ENCODE measurements around the gene SLC26A9. TPM values are rescaled to one million over a fixed set of nuclear protein-coding genes. Genes with fewer than 3 reads are reported as not detected.

Gene SLC26A9
- total and polyA plus RNA-seq, 2 experiments from 2014 or later = not detected

DNA sequence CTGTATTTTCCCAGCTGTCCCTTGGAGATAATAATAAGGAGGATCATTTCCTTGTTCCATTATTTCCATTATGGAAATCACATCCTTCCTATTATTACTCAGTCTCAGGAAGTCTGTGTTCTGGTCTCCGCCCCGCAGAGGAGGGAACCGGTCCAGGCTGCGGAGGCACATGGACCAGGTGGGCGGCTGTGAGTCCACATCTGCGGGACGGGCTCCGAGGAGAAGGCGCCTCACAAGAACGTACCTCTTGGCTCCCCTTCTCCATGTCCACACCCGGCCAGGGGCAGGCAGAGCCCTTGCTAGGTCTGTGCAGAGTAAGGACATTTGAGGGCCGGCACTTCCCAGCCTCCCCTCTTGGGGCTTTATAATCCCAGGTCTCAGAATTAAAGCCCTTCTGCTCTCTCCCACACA, 45.3 kb upstream of the SLC26A9 start:
- Mint-ChIP-seq H3K36me3 (ENCODE audit: low read depth) (no peaks in the 10 kb centered on the region), H3K27me3 (ENCODE audit: insufficient read depth, low read depth, poor library complexity) (peaks cover 8% of the 10 kb centered on the region), H3K9me3 (no peaks in the 10 kb centered on the region), H3K4me1 (no peaks in the 10 kb centered on the region), H3K4me3 (no peak overlapping the region), H3K27ac (no peak overlapping the region)
- no peak overlapping the region for H3K4me2 ChIP-seq
- H3K27ac ChIP-seq (ENCODE audit: low read depth) = no peak overlapping the region
- H3K9me2 ChIP-seq (ENCODE audit: insufficient read depth) = no peaks in the 10 kb centered on the region; the same call in 1 of the 2 replicates
- H2AFZ ChIP-seq = peak overlapping the region; percentile 59
- ATAC-seq (peak; percentile 66), DNase-seq (ENCODE audit: low spot score) (peak; percentile 33)
- no peaks in the 10 kb centered on the region for H3K4me1 ChIP-seq (ENCODE audit: insufficient read depth)
- H3K36me3 ChIP-seq (ENCODE audit: insufficient read depth) = no peaks in the 10 kb centered on the region
- no peaks in the 10 kb centered on the region for H3K27me3 ChIP-seq (ENCODE audit: insufficient read depth)
- no peaks in the 10 kb centered on the region; the same call in 1 of the 2 replicates for H4K20me1 ChIP-seq (replicated peaks; ENCODE audit: insufficient read depth)
- H3K4me3 ChIP-seq = no peak overlapping the region
- no peaks in the 10 kb centered on the region for H3K79me2 ChIP-seq (replicated peaks; ENCODE audit: insufficient read depth)
- no peaks in the 10 kb centered on the region for H3F3A ChIP-seq (replicated peaks; ENCODE audit: low read depth)
- TF ChIP-seq EZH2 (IDR thresholded peaks at IDR 0.05; ENCODE audit: low read depth, unreplicated experiment) (no peak), EZH2phosphoT487 (IDR thresholded peaks at IDR 0.05; ENCODE audit: unreplicated experiment) (no peak), CREB1 (CRISPR knock-in tag; IDR thresholded peaks at IDR 0.05; ENCODE audit: low read depth) (no peak), ZNF462 (CRISPR knock-in tag; IDR thresholded peaks at IDR 0.05) (no peak), STAT1 (IDR thresholded peaks at IDR 0.05; ENCODE audit: unreplicated experiment) (no peak), POLR2AphosphoS5 (IDR thresholded peaks at IDR 0.05; ENCODE audit: low read depth) (no peak), NANOG (IDR thresholded peaks at IDR 0.05; ENCODE audit: borderline replicate concordance) (no peak), JUNB (IDR thresholded peaks at IDR 0.05; ENCODE audit: unreplicated experiment) (no peak), ZNF331 (CRISPR knock-in tag; IDR thresholded peaks at IDR 0.05; ENCODE audit: low read depth) (no peak), ZNF114 (CRISPR knock-in tag; IDR thresholded peaks at IDR 0.05) (no peak), REST (IDR thresholded peaks at IDR 0.05; ENCODE audit: unreplicated experiment) (no peak)
- TF ChIP-seq, protein P1, sequence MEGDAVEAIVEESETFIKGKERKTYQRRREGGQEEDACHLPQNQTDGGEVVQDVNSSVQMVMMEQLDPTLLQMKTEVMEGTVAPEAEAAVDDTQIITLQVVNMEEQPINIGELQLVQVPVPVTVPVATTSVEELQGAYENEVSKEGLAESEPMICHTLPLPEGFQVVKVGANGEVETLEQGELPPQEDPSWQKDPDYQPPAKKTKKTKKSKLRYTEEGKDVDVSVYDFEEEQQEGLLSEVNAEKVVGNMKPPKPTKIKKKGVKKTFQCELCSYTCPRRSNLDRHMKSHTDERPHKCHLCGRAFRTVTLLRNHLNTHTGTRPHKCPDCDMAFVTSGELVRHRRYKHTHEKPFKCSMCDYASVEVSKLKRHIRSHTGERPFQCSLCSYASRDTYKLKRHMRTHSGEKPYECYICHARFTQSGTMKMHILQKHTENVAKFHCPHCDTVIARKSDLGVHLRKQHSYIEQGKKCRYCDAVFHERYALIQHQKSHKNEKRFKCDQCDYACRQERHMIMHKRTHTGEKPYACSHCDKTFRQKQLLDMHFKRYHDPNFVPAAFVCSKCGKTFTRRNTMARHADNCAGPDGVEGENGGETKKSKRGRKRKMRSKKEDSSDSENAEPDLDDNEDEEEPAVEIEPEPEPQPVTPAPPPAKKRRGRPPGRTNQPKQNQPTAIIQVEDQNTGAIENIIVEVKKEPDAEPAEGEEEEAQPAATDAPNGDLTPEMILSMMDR (conservative IDR thresholded peaks at IDR 0.05; ENCODE audit: low read depth in 2 of 2) = no peak
- TF ChIP-seq, protein P2, sequence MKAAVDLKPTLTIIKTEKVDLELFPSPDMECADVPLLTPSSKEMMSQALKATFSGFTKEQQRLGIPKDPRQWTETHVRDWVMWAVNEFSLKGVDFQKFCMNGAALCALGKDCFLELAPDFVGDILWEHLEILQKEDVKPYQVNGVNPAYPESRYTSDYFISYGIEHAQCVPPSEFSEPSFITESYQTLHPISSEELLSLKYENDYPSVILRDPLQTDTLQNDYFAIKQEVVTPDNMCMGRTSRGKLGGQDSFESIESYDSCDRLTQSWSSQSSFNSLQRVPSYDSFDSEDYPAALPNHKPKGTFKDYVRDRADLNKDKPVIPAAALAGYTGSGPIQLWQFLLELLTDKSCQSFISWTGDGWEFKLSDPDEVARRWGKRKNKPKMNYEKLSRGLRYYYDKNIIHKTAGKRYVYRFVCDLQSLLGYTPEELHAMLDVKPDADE (IDR thresholded peaks at IDR 0.05) = no peak

All from GM23338 (cell line).